Gastrocnemius medialis (tissue), 4 donors: ENCODE results near the gene RXRA. TPM values are rescaled to one million over a fixed set of nuclear protein-coding genes. Genes with fewer than 3 reads are reported as not detected.

Source experiments
- ATAC-seq, 2 donors: fragments of 150-250 bp; one replicate each; pipeline ENCODE4 v1.9.1; 2016
- DNase-seq, 2 donors: peaks; one replicate each; pipeline ENCODE4 v3.0.0-alpha.2; 2019
- H3K27ac ChIP-seq, 4 donors: fragments of 200-600 bp; sonication (generic); 1 replicate in 1 of 4; 2 replicates in 3 of 4; pipeline ENCODE4 v1.5.1; 2016 to 2018; ENCODE audit warnings: mild to moderate bottlenecking in 2 of 4, moderate library complexity in 1 of 4
- H3K27me3 ChIP-seq, 3 donors: fragments of 200-600 bp; sonication (generic) in 2 of 3; 1 replicate in 1 of 3; 2 replicates in 2 of 3; pipeline versions ENCODE4 v1.5.1 to v1.6.0; 2016 to 2019; ENCODE audit warnings: mild to moderate bottlenecking in 1 of 3, moderate library complexity in 1 of 3
- H3K36me3 ChIP-seq, 2 donors: fragments of 200-600 bp; sonication (generic) in 1 of 2; one replicate each; pipeline ENCODE4 v1.5.1; 2017 to 2018
- H3K4me1 ChIP-seq, 2 donors: fragments of 200-600 bp; sonication (generic) in 1 of 2; one replicate each; pipeline ENCODE4 v1.5.1; 2016 to 2017; ENCODE audit warnings: mild to moderate bottlenecking in 2 of 2
- H3K4me3 ChIP-seq, 4 donors: fragments of 200-600 bp; sonication (generic) in 3 of 4; 1 replicate in 1 of 4; 2 replicates in 3 of 4; pipeline ENCODE4 v1.5.1; 2016 to 2019; ENCODE audit warnings: mild to moderate bottlenecking in 2 of 4
- H3K9me3 ChIP-seq, 3 donors: fragments of 200-600 bp; sonication (generic) in 2 of 3; 1 replicate in 1 of 3; 2 replicates in 2 of 3; pipeline ENCODE4 v1.5.1; 2016 to 2019
- CTCF ChIP-seq, 5 experiments: fragments of 450-650 bp in 3 of 5; fragments of 200-600 bp in 2 of 5; sonication (generic) in 2 of 5; IDR thresholded peaks in 4 of 5; conservative IDR thresholded peaks in 1 of 5; 1 replicate in 4 of 5; 2 replicates in 1 of 5; pipeline ENCODE4 v1.5.1; 2016 to 2019; ENCODE audit warnings: antibody characterized with exemption in 5 of 5, mild to moderate bottlenecking in 3 of 5, moderate library complexity in 3 of 5
- POLR2A ChIP-seq, 2 donors: fragments of 450-650 bp; IDR thresholded peaks; one replicate each; pipeline ENCODE4 v1.6.1; 2017; ENCODE audit warnings: antibody characterized with exemption in 2 of 2, mild to moderate bottlenecking in 2 of 2, moderate library complexity in 2 of 2
- in situ Hi-C, 4 donors: fragments of 200-750 bp; cut with MboI; loops; one replicate each; pipeline versions ENCODE4 v1.15.0 to v1.8.0; 2017; ENCODE audit warnings: low sequenced_read_pairs in 4 of 4
- intact Hi-C: fragments of 100-400 bp; cut with DNase I; formaldehyde crosslinking; loops from one replicate; pipeline ENCODE4 v1.15.1; 2023; ENCODE audit warnings: low total_unique reads
- total RNA-seq, 4 donors: library from RNA; depleted of rRNA; stranded (reverse); fragments of >200 nt; gene quantifications; one replicate each; pipeline versions ENCODE4 v1.1.0 to v1.2.3, GENCODE V29; 2016

RXRA gene
- total RNA-seq, 4 donors from 2014 or later = 70.8 to 224 (median 160) TPM

GRCh38 chr9:134326724-134327601, 708 bp downstream of the RXRA start:
- Histone ChIP-seq H3K4me3 (peak overlapping the region; percentile 78 to 88 (median 83)), H3K27me3 (no peaks in the 10 kb centered on the region), H3K36me3 (no peaks in the 10 kb centered on the region), H3K9me3 (no peaks in the 10 kb centered on the region), H3K4me1 (peaks cover 49 to 55% of the 10 kb centered on the region in 2 donors), H3K27ac (peak overlapping the region; percentile 94 to 99 (median 96))
- ATAC-seq (no peak), DNase-seq (peak in 1 of 2 donors; percentile 50)
- in situ Hi-C loops (loop anchor here in 2 of 4 donors (10.0 to 25.0 kb wide), 2 partner anchors 110 to 162 kb away; partner anchors contain the start of gene RNU6ATAC (in 1 of the 2)), intact Hi-C loops (loop anchor here (1.0 to 10.0 kb wide), 5 partner anchors 39 to 260 kb away; partner anchors contain the start of gene BRD3)
- no peak for TF ChIP-seq POLR2A (IDR thresholded peaks at IDR 0.05)
- no peak for TF ChIP-seq CTCF (IDR thresholded peaks at IDR 0.05 in 4 of 5, conservative IDR thresholded peaks at IDR 0.05 in 1 of 5)

- in situ Hi-C loops (loop anchor here in 2 of 4 donors (10.0 to 25.0 kb wide), 2 partner anchors 110 to 163 kb away; partner anchors contain the start of gene RNU6ATAC (in 1 of the 2)), intact Hi-C loops (loop anchor here (5.0 to 10.0 kb wide), 4 partner anchors 45 to 260 kb away; partner anchors contain the start of gene BRD3)
- no peaks in the 10 kb centered on the region for H3K36me3 ChIP-seq
- H3K9me3 ChIP-seq = no peaks in the 10 kb centered on the region
- TF ChIP-seq CTCF (IDR thresholded peaks at IDR 0.05 in 4 of 5, conservative IDR thresholded peaks at IDR 0.05 in 1 of 5) = no peak
- TF ChIP-seq POLR2A (IDR thresholded peaks at IDR 0.05) = peak; percentile 17 to 29
- peak overlapping the region; percentile 94 to 99 (median 96) for H3K27ac ChIP-seq
- ATAC-seq (no peak), DNase-seq (peak in 1 of 2 donors; percentile 38)
- H3K4me1 ChIP-seq = peaks cover 57 to 62% of the 10 kb centered on the region in 2 donors
- H3K4me3 ChIP-seq = peak overlapping the region; percentile 78 to 88 (median 83)
- no peaks in the 10 kb centered on the region for H3K27me3 ChIP-seq
Measured at GRCh38 chr9:134327671-134328231, 1.5 kb downstream of the RXRA start.

- Histone ChIP-seq H3K36me3 (no peaks in the 10 kb centered on the region), H3K4me3 (peak overlapping the region; percentile 78 to 88 (median 83)), H3K27me3 (no peaks in the 10 kb centered on the region), H3K27ac (peak overlapping the region; percentile 94 to 99 (median 96)), H3K4me1 (peaks cover 61 to 69% of the 10 kb centered on the region in 2 donors), H3K9me3 (no peaks in the 10 kb centered on the region)
- ATAC-seq = peak; percentile 6 to 10
- in situ Hi-C loops (loop anchor here in 2 of 4 donors (10.0 to 25.0 kb wide), 2 partner anchors 109 to 164 kb away; partner anchors contain the start of gene RNU6ATAC (in 1 of the 2)), intact Hi-C loops (loop anchor here (5.0 to 10.0 kb wide), 4 partner anchors 46 to 261 kb away; partner anchors contain the start of gene BRD3)
- no peak for DNase-seq
- TF ChIP-seq CTCF (IDR thresholded peaks at IDR 0.05 in 4 of 5, conservative IDR thresholded peaks at IDR 0.05 in 1 of 5) (no peak), POLR2A (IDR thresholded peaks at IDR 0.05) (peak in 1 of 2 donors; percentile 37)
Measured at GRCh38 chr9:134328341-134328840, 2.1 kb downstream of the RXRA start.

- Histone ChIP-seq H3K4me1 (peaks cover 64 to 69% of the 10 kb centered on the region in 2 donors), H3K4me3 (peak overlapping the region; percentile 78 to 88 (median 83)), H3K9me3 (no peaks in the 10 kb centered on the region), H3K36me3 (no peaks in the 10 kb centered on the region), H3K27me3 (no peaks in the 10 kb centered on the region), H3K27ac (peak overlapping the region; percentile 94 to 99 (median 96))
- DNase-seq = peak; percentile 57 to 74
- in situ Hi-C loops = loop anchor here in 2 of 4 donors (10.0 to 25.0 kb wide), 2 partner anchors 108 to 164 kb away; partner anchors contain the start of gene RNU6ATAC (in 1 of the 2)
- ATAC-seq = peak; percentile 21 to 22
- intact Hi-C loops = loop anchor here (5.0 to 10.0 kb wide), 4 partner anchors 47 to 262 kb away; partner anchors contain the start of gene BRD3
- TF ChIP-seq POLR2A (IDR thresholded peaks at IDR 0.05) (peak; percentile 64 to 73), CTCF (IDR thresholded peaks at IDR 0.05 in 4 of 5, conservative IDR thresholded peaks at IDR 0.05 in 1 of 5) (peak in 2 of 5 experiments; percentile 15 to 17)
Measured at GRCh38 chr9:134328841-134329575, 2.8 kb downstream of the RXRA start.
